DND-41 (cell line): ENCODE measurements around the gene CCDC32.

Experiments used
- EZH2 ChIP-seq: IDR thresholded peaks from 3 replicates; pipeline ENCODE4 v1.6.1; 2012; ENCODE audit warnings: borderline replicate concordance, low read depth, mild to moderate bottlenecking, moderate library complexity, low read length, inconsistent platforms; ENCODE audit not compliant: severe bottlenecking
- TF ChIP-seq, protein P1 (sequence below): IDR thresholded peaks from 2 replicates; pipeline ENCODE4 v1.5.1; 2012; ENCODE audit warnings: borderline replicate concordance, low read length, moderate library complexity, mild to moderate bottlenecking; ENCODE audit not compliant: poor library complexity, severe bottlenecking; ENCODE audit errors: extremely low read depth

DNA sequence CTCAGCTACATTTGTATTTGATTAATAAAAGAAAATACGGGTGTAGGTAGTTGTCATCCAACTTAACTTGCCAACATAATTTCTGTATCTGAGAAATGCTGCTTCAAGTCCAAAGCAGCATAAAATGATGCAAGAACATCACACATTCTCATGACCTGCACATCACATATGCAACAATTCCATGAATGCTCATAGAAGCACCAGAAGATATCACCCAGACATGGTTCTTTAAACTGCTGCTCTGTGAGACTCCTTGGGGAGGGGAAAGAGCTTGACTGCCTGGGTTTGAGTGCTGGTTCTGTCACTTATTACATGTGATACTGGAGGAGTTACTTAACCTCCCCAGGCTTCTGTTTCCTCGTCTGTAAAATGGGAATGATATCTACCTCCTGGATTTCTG is 54.6 kb downstream of the CCDC32 start:
- TF ChIP-seq, protein P1, sequence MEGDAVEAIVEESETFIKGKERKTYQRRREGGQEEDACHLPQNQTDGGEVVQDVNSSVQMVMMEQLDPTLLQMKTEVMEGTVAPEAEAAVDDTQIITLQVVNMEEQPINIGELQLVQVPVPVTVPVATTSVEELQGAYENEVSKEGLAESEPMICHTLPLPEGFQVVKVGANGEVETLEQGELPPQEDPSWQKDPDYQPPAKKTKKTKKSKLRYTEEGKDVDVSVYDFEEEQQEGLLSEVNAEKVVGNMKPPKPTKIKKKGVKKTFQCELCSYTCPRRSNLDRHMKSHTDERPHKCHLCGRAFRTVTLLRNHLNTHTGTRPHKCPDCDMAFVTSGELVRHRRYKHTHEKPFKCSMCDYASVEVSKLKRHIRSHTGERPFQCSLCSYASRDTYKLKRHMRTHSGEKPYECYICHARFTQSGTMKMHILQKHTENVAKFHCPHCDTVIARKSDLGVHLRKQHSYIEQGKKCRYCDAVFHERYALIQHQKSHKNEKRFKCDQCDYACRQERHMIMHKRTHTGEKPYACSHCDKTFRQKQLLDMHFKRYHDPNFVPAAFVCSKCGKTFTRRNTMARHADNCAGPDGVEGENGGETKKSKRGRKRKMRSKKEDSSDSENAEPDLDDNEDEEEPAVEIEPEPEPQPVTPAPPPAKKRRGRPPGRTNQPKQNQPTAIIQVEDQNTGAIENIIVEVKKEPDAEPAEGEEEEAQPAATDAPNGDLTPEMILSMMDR, result no peak
- no peak for TF ChIP-seq EZH2
